GM12878 (cell line): ENCODE data around the gene WIPF2. TPM values are rescaled to one million over a fixed set of nuclear protein-coding genes. Genes with fewer than 3 reads are reported as not detected.
A peak's percentile ranks its signal among the peaks of the same experiment; 100 is the strongest.

ENCODE experiments used
- ATAC-seq: fragments of 200-7000 bp; cut with Tn5 transposase; 3 replicates; pipeline ENCODE4 v1.9.1; 2020; ENCODE audit warnings: mild to moderate bottlenecking, moderate library complexity
- BruUV-seq: library from RNA; stranded (reverse); fragments of 400-500 nt; replicated peaks from 2 replicates; lab custom pipeline; 2021; lab: Mats Ljungman, UMichigan
- CTCF ChIA-PET: fragments of 300-600 bp; sonication (Branson Sonifier 250); formaldehyde crosslinking; extraction: SDS; loops from one replicate; lab custom pipeline; 2021; ENCODE audit warnings: inconsistent platforms; lab: Yijun Ruan, JAX
- POLR2A ChIA-PET: fragments of 350-600 bp; formaldehyde crosslinking; extraction: SDS; loops from one replicate; lab custom pipeline; 2021; ENCODE audit warnings: inconsistent platforms; lab: Charles Lee
- RAD21 ChIA-PET: fragments of 300-600 bp; sonication (Branson Sonifier 250); formaldehyde crosslinking; loops from one replicate; lab custom pipeline; 2023; ENCODE audit warnings: antibody characterized with exemption; ENCODE audit not compliant: unreplicated experiment; lab: Charles Lee
- SMC1A ChIA-PET: fragments of 300-600 bp; sonication (Branson Sonifier 250); formaldehyde crosslinking; loops from one replicate; lab custom pipeline; 2023; ENCODE audit not compliant: unreplicated experiment, uncharacterized antibody; lab: Charles Lee
- DNase-seq: peaks from one replicate; pipeline ENCODE4 v3.0.0-alpha.2; 2011; ENCODE audit warnings: low read depth, low spot score
- FAIRE-seq: peaks from 3 replicates; lab custom pipeline; 2011; peaks lifted over from hg19 to GRCh38; lab: Jason Lieb, UNC
- H2AFZ ChIP-seq: 2 replicates; pipeline ENCODE4 v1.6.0; 2011; ENCODE audit warnings: low read depth, low read length, control low read depth; ENCODE audit not compliant: control insufficient read depth
- H3K27ac ChIP-seq: 2 replicates; pipeline ENCODE4 v1.5.1; 2011; ENCODE audit warnings: control low read depth; ENCODE audit not compliant: control insufficient read depth, insufficient read depth
- H3K27me3 ChIP-seq, 2 experiments: replicated peaks in 1 of 2; 2 replicates each; pipeline versions ENCODE4 v1.6.0 to v1.6.1; 2011; ENCODE audit warnings: low read length in 1 of 2; ENCODE audit not compliant: control insufficient read depth in 2 of 2, insufficient read depth in 2 of 2
- H3K36me3 ChIP-seq, 2 experiments: 2 replicates each; pipeline ENCODE4 v1.5.1; 2011; ENCODE audit warnings: low read length in 1 of 2; ENCODE audit not compliant: control insufficient read depth in 2 of 2, insufficient read depth in 2 of 2
- H3K4me1 ChIP-seq: 2 replicates; pipeline ENCODE4 v1.6.1; 2011; ENCODE audit warnings: mild to moderate bottlenecking, low read length, moderate library complexity, mixed read lengths; ENCODE audit not compliant: control insufficient read depth, insufficient read depth
- H3K4me2 ChIP-seq: 2 replicates; pipeline ENCODE4 v1.6.0; 2011; ENCODE audit warnings: control low read depth; ENCODE audit not compliant: control insufficient read depth, insufficient read depth
- H3K4me3 ChIP-seq: fragments of 200-600 bp; sonication (generic); 2 replicates; pipeline ENCODE4 v1.5.1; 2016
- H3K79me2 ChIP-seq: 2 replicates; pipeline ENCODE4 v1.6.0; 2011; ENCODE audit warnings: low read length; ENCODE audit not compliant: control insufficient read depth, insufficient read depth
- H3K9ac ChIP-seq: 2 replicates; pipeline ENCODE4 v1.8.0; 2011; ENCODE audit warnings: low read length, control low read depth, mixed read lengths; ENCODE audit not compliant: control insufficient read depth, insufficient read depth
- H3K9me3 ChIP-seq: replicated peaks from 3 replicates; pipeline ENCODE4 v1.5.1; 2011; ENCODE audit warnings: mild to moderate bottlenecking, low read length; ENCODE audit not compliant: control insufficient read depth, insufficient read depth
- H4K20me1 ChIP-seq: 2 replicates; pipeline ENCODE4 v1.6.0; 2011; ENCODE audit not compliant: control insufficient read depth, insufficient read depth
- BACH1 ChIP-seq: fragments of 450-650 bp; IDR thresholded peaks from 2 replicates; pipeline ENCODE4 v1.6.1; 2017; ENCODE audit warnings: mild to moderate bottlenecking, borderline replicate concordance
- FOS ChIP-seq: IDR thresholded peaks from 3 replicates; pipeline ENCODE4 v1.6.1; 2011; ENCODE audit warnings: borderline replicate concordance; ENCODE audit not compliant: insufficient read length; ENCODE audit errors: extremely low read depth
- LARP7 ChIP-seq: fragments of 450-650 bp; IDR thresholded peaks from 2 replicates; pipeline ENCODE4 v1.6.1; 2017; ENCODE audit warnings: mild to moderate bottlenecking
- MAX ChIP-seq: IDR thresholded peaks from 2 replicates; pipeline ENCODE4 v1.6.1; 2012; ENCODE audit warnings: low read depth, low read length, improper control_type of control experiment
- POLR2A ChIP-seq: IDR thresholded peaks from 2 replicates; pipeline ENCODE4 v1.6.1; 2011; ENCODE audit warnings: low read depth, mild to moderate bottlenecking, low read length
- RB1 ChIP-seq: fragments of 450-650 bp; formaldehyde crosslinking; IDR thresholded peaks from 2 replicates; pipeline ENCODE4 v1.6.1; 2017; ENCODE audit warnings: mild to moderate bottlenecking, borderline replicate concordance
- REST ChIP-seq: IDR thresholded peaks from 2 replicates; pipeline ENCODE4 v1.6.1; 2012; ENCODE audit warnings: mild to moderate bottlenecking, low read depth, low read length
- SIX5 ChIP-seq: IDR thresholded peaks from 2 replicates; pipeline ENCODE4 v1.6.1; 2011; ENCODE audit warnings: mild to moderate bottlenecking, low read depth, low read length, moderate library complexity; ENCODE audit not compliant: severe bottlenecking
- STAT3 ChIP-seq: IDR thresholded peaks from 2 replicates; pipeline ENCODE4 v1.6.1; 2011; ENCODE audit warnings: low read depth, low read length, improper control_type of control experiment
- TCF3 ChIP-seq: IDR thresholded peaks from 2 replicates; pipeline ENCODE4 v1.6.1; 2012; ENCODE audit warnings: low read depth, mild to moderate bottlenecking, low read length, borderline replicate concordance; ENCODE audit not compliant: insufficient read depth
- ZZZ3 ChIP-seq: IDR thresholded peaks from 2 replicates; pipeline ENCODE4 v1.6.1; 2011; ENCODE audit warnings: low read depth; ENCODE audit not compliant: control insufficient read depth, insufficient read length
- WGBS: methylation state at CpG from one replicate; pipeline ENCODE4 v1.1.6; 2016; ENCODE audit warnings: low lambda C conversion rate; ENCODE audit not compliant: insufficient replicate concordance, insufficient coverage; ENCODE audit errors: missing lambda C conversion rate; 5-methylcytosine and 5-hydroxymethylcytosine counted together
- in situ Hi-C: fragments of 300-500 bp; cut with MboI; formaldehyde crosslinking; loops from 9 replicates; pipeline ENCODE4 v1.14.3; 2018; ENCODE audit warnings: mixed read lengths
- intact Hi-C: fragments of 100-400 bp; cut with micrococcal nuclease; formaldehyde crosslinking; loops from one replicate; pipeline ENCODE4 v1.14.2; 2022; ENCODE audit not compliant: unreplicated experiment
- polyA plus RNA-seq, 11 experiments: library from polyadenylated mRNA; depleted of rRNA in 4 of 11; unstranded in 6 of 11; stranded (reverse) in 5 of 11; fragments of >200 nt; fragmentation: Nextera tagmentation in 4 of 11; fragmentation: Illumina TruSeq in 1 of 11; extraction: Ambion mirVana in 4 of 11; extraction: Trizol in 1 of 11; gene quantifications; 1 replicate in 1 of 11; 2 replicates in 10 of 11; pipeline versions ENCODE4 v1.2.1 to v1.2.3, GENCODE V29; 2011 to 2016; ENCODE audit warnings: inconsistent platforms in 2 of 11, missing spikeins in 2 of 11, low read depth in 1 of 11
- total RNA-seq, 4 experiments: library from RNA; depleted of rRNA in 3 of 4; stranded (reverse); fragments of >200 nt in 3 of 4; fragmentation: Illumina TruSeq in 1 of 4; extraction: Trizol in 1 of 4; gene quantifications; 2 replicates each; pipeline versions ENCODE4 v1.2.1 to v1.2.3, GENCODE V29; 2013 to 2021

Gene WIPF2
- total and polyA plus RNA-seq, 10 of the 15 experiments (the other 5 are each of a cell fraction or from before 2014, with no cell fraction given) = 4.2 to 20.8 (median 7.1) TPM

GRCh38 chr17:40177275-40177874 is 41.7 kb upstream of the WIPF2 start, which contains the start of gene RAPGEFL1 (continued):
- TF ChIP-seq FOS (no peak), MAX (peak; percentile 64; the same call in 1 of the 2 replicates), BACH1 (peak; percentile 86), SIX5 (no peak), STAT3 (no peak), ZZZ3 (no peak), LARP7 (0 out of 2 replicates have a peak, but pooled peaks have one; percentile 29), RB1 (0 out of 2 replicates have a peak, but pooled peaks have one; percentile 67)

- Histone ChIP-seq H3K4me2 (no peak overlapping the region), H2AFZ (no peak overlapping the region), H3K27me3 (no peaks in the 10 kb centered on the region), H3K4me1 (peaks cover 4% of the 10 kb centered on the region), H3K4me3 (no peak overlapping the region), H3K79me2 (no peaks in the 10 kb centered on the region), H3K27ac (no peak overlapping the region), H3K9ac (no peak overlapping the region), H3K9me3 (no peaks in the 10 kb centered on the region), H4K20me1 (no peaks in the 10 kb centered on the region), H3K36me3 (peaks cover 0 to 6% of the 10 kb centered on the region in 2 experiments; a peak in 2 of 4 replicates)
- ChIA-PET CTCF (interaction anchor here (0.9 to 1.1 kb wide), 4 partner anchors 11 to 67 kb away, joined by 3 to 4 read pairs (median 3); no protein-coding TSS in a partner anchor), RAD21 (interaction anchor here (0.9 to 2.2 kb wide), 2 partner anchors 10 to 65 kb away, joined by 4 to 6 read pairs; no protein-coding TSS in a partner anchor), SMC1A (interaction anchor here (0.6 to 1.6 kb wide), 3 partner anchors 12 to 65 kb away, joined by 3 to 4 read pairs (median 4); no protein-coding TSS in a partner anchor), POLR2A (interaction anchor here (0.5 kb wide), 1 partner anchor 11 kb away, joined by 3 read pairs; no protein-coding TSS in a partner anchor)
- no TSS peak for BruUV-seq
- no peak for FAIRE-seq
- ATAC-seq = no peak
- intact Hi-C loops (no loop called here), in situ Hi-C loops (no loop called here)
- WGBS = 42% methylated on average over 43 of the region's 46 CpGs
- no peak for DNase-seq
- TF ChIP-seq REST = peak; percentile 34; the same call in 1 of the 2 replicates
- TF ChIP-seq TCF3 = no peak
- TF ChIP-seq POLR2A = 0 out of 2 replicates have a peak, but pooled peaks have one; percentile 16
These were observed 41.0 kb upstream of the WIPF2 start for GRCh38 chr17:40178021-40178601.
